Measurements from ENCODE around the gene CHRNA3.

The CHRNA3 gene

GRCh38 chr15:78634210-78635145 lies 13.7 kb upstream of the CHRNA3 start:
- H3K4me1 ChIP-seq (ENCODE audit: low read length) = peaks cover 8% of the 10 kb centered on the region; the same call in 1 of the 2 replicates
- no peak overlapping the region for H3K4me2 ChIP-seq (ENCODE audit: low read length)
- H3K79me2 ChIP-seq (ENCODE audit: low read length) = no peaks in the 10 kb centered on the region
- H3K27ac ChIP-seq (ENCODE audit: low read length) = no peak overlapping the region
- TF ChIP-seq CTCF (IDR thresholded peaks at IDR 0.05; ENCODE audit: low read depth, low read length) (no peak), EZH2phosphoT487 (IDR thresholded peaks at IDR 0.05; ENCODE audit: low read depth) (no peak)
- H3K4me3 ChIP-seq (ENCODE audit: low read length) = no peak overlapping the region
- no peaks in the 10 kb centered on the region for H3K36me3 ChIP-seq (replicated peaks; ENCODE audit: low read depth, low read length)
- no peak overlapping the region for H3K9ac ChIP-seq (ENCODE audit: low read length)
- no peaks in the 10 kb centered on the region for H4K20me1 ChIP-seq (ENCODE audit: insufficient read depth, low read length)
- H3K27me3 ChIP-seq (ENCODE audit: low read depth, low read length) = peaks cover 8% of the 10 kb centered on the region; the same call in 1 of the 2 replicates
- H2AFZ ChIP-seq (ENCODE audit: low read depth, low read length) = no peak overlapping the region
- peaks cover 9% of the 10 kb centered on the region; the same call in 1 of the 2 replicates for H3K9me3 ChIP-seq (ENCODE audit: insufficient read depth, low read length)

GRCh38 chr15:78633348-78633747 lies 12.6 kb upstream of the CHRNA3 start:
- H3K9ac ChIP-seq (ENCODE audit: low read length) = no peak overlapping the region
- peaks cover 9% of the 10 kb centered on the region; the same call in 1 of the 2 replicates for H3K9me3 ChIP-seq (ENCODE audit: insufficient read depth, low read length)
- no peaks in the 10 kb centered on the region for H3K36me3 ChIP-seq (replicated peaks; ENCODE audit: low read depth, low read length)
- H4K20me1 ChIP-seq (ENCODE audit: insufficient read depth, low read length) = no peaks in the 10 kb centered on the region
- no peak overlapping the region for H3K4me3 ChIP-seq (ENCODE audit: low read length)
- TF ChIP-seq CTCF (IDR thresholded peaks at IDR 0.05; ENCODE audit: low read depth, low read length) (no peak), EZH2phosphoT487 (IDR thresholded peaks at IDR 0.05; ENCODE audit: low read depth) (no peak)
- H3K27me3 ChIP-seq (ENCODE audit: low read depth, low read length) = peaks cover 12% of the 10 kb centered on the region; the same call in 1 of the 2 replicates
- H3K4me1 ChIP-seq (ENCODE audit: low read length) = peaks cover 8% of the 10 kb centered on the region; the same call in 1 of the 2 replicates
- H3K79me2 ChIP-seq (ENCODE audit: low read length) = no peaks in the 10 kb centered on the region
- no peak overlapping the region for H3K4me2 ChIP-seq (ENCODE audit: low read length)
- no peak overlapping the region for H2AFZ ChIP-seq (ENCODE audit: low read depth, low read length)
- H3K27ac ChIP-seq (ENCODE audit: low read length) = no peak overlapping the region

GRCh38 chr15:78630886-78631633 lies 10.3 kb upstream of the CHRNA3 start:
- Histone ChIP-seq H3K36me3 (replicated peaks; ENCODE audit: low read depth, low read length) (no peaks in the 10 kb centered on the region), H3K4me3 (ENCODE audit: low read length) (no peak overlapping the region), H3K27ac (ENCODE audit: low read length) (no peak overlapping the region), H3K9ac (ENCODE audit: low read length) (no peak overlapping the region), H3K9me3 (ENCODE audit: insufficient read depth, low read length) (peaks cover 9% of the 10 kb centered on the region; the same call in 1 of the 2 replicates), H2AFZ (ENCODE audit: low read depth, low read length) (no peak overlapping the region), H4K20me1 (ENCODE audit: insufficient read depth, low read length) (no peaks in the 10 kb centered on the region), H3K4me1 (ENCODE audit: low read length) (no peaks in the 10 kb centered on the region), H3K27me3 (ENCODE audit: low read depth, low read length) (peaks cover 23% of the 10 kb centered on the region; the same call in 1 of the 2 replicates), H3K4me2 (ENCODE audit: low read length) (no peak overlapping the region), H3K79me2 (ENCODE audit: low read length) (no peaks in the 10 kb centered on the region)
- no peak for TF ChIP-seq EZH2phosphoT487 (IDR thresholded peaks at IDR 0.05; ENCODE audit: low read depth)
- TF ChIP-seq CTCF (IDR thresholded peaks at IDR 0.05; ENCODE audit: low read depth, low read length) = no peak

GRCh38 chr15:78629716-78630065 lies 8.9 kb upstream of the CHRNA3 start:
- Histone ChIP-seq H3K36me3 (replicated peaks; ENCODE audit: low read depth, low read length) (no peaks in the 10 kb centered on the region), H3K9me3 (ENCODE audit: insufficient read depth, low read length) (peaks cover 9% of the 10 kb centered on the region; the same call in 1 of the 2 replicates), H3K27ac (ENCODE audit: low read length) (no peak overlapping the region), H2AFZ (ENCODE audit: low read depth, low read length) (no peak overlapping the region), H3K27me3 (ENCODE audit: low read depth, low read length) (peaks cover 23% of the 10 kb centered on the region; the same call in 1 of the 2 replicates), H3K4me1 (ENCODE audit: low read length) (no peaks in the 10 kb centered on the region), H3K4me3 (ENCODE audit: low read length) (no peak overlapping the region), H4K20me1 (ENCODE audit: insufficient read depth, low read length) (no peaks in the 10 kb centered on the region), H3K9ac (ENCODE audit: low read length) (no peak overlapping the region), H3K79me2 (ENCODE audit: low read length) (no peaks in the 10 kb centered on the region), H3K4me2 (ENCODE audit: low read length) (no peak overlapping the region)
- TF ChIP-seq EZH2phosphoT487 (IDR thresholded peaks at IDR 0.05; ENCODE audit: low read depth) (no peak), CTCF (IDR thresholded peaks at IDR 0.05; ENCODE audit: low read depth, low read length) (no peak)

Measured in OCI-LY3 (cell line).